ENCODE results near the gene FZD4. TPM values are rescaled to one million over a fixed set of nuclear protein-coding genes. Genes with fewer than 3 reads are reported as not detected.
"Not testable (repeated sequence)": the region's sequence is repeated elsewhere in the genome, so short reads cannot be mapped to it uniquely, and the experiment has no call there.

Gene FZD4
- total RNA-seq, 2 experiments from 2014 or later, result not detected

DNA sequence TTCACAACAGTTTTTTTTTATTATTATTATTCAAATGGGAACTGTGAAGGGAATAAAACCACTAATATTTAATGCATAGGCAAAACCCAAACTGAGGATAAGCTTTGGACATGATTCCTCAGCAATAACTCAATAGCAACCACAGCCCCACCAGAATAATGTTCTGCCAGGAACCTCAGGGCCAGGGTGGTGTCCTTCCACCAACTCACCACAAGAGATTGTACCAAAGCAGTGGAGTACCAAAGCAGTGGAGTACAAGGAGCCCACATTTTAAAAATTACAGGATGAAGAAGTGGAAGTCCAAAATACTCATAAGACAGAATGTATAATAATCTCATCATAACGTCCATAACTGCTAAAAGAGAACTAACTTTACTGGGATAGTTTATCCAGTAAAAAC, 32.5 kb upstream of the FZD4 start:
- ChIA-PET CTCF (no interaction called here), POLR2A (interaction anchor here (0.6 kb wide), 1 partner anchor 328 kb away, joined by 5 read pairs; no protein-coding TSS in a partner anchor)
- DNase-seq, result no peak
- Mint-ChIP-seq H3K36me3 (ENCODE audit: low read depth) (no peaks in the 10 kb centered on the region), H3K27me3 (ENCODE audit: low read depth) (peaks cover 15% of the 10 kb centered on the region), H3K27ac (no peak overlapping the region), H3K4me3 (no peak overlapping the region), H3K4me1 (ENCODE audit: low read depth) (no peaks in the 10 kb centered on the region), H3K9me3 (ENCODE audit: insufficient read depth) (no peaks in the 10 kb centered on the region)
- no peak for ATAC-seq

DNA sequence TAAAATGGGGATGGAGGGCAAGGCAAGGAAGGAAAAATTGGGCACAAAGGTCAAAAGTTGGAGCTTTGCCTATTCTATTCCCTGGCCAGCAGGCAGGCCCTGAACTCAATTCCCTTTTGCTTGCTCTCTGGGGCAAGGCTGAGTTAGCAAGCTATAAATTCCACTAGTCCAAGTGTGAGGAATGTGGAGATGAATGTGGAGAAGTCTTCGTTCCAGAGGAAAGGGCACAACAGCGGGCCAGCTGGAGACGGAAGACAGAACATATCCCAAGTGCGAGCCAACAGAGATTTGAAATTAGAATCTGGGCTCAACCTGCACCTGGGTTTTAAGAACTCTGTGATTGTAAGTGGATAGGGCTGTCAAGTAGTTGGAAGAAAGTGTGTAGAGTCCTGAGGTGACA, 29.5 kb upstream of the FZD4 start:
- H3K27ac Mint-ChIP-seq, result no peak overlapping the region
- H3K4me3 Mint-ChIP-seq, result no peak overlapping the region
- H3K4me1 Mint-ChIP-seq (ENCODE audit: low read depth), result no peaks in the 10 kb centered on the region
- ATAC-seq (no peak), DNase-seq (no peak)
- CTCF ChIA-PET, result interaction anchor here (1.1 kb wide), 1 partner anchor 305 kb away, joined by 3 read pairs; no protein-coding TSS in a partner anchor
- H3K36me3 Mint-ChIP-seq (ENCODE audit: low read depth), result no peaks in the 10 kb centered on the region
- no peaks in the 10 kb centered on the region for H3K9me3 Mint-ChIP-seq (ENCODE audit: insufficient read depth)
- POLR2A ChIA-PET, result interaction anchor here (0.6 kb wide), 1 partner anchor 836 kb away, joined by 3 read pairs; no protein-coding TSS in a partner anchor
- peaks cover 14% of the 10 kb centered on the region for H3K27me3 Mint-ChIP-seq (ENCODE audit: low read depth)

DNA sequence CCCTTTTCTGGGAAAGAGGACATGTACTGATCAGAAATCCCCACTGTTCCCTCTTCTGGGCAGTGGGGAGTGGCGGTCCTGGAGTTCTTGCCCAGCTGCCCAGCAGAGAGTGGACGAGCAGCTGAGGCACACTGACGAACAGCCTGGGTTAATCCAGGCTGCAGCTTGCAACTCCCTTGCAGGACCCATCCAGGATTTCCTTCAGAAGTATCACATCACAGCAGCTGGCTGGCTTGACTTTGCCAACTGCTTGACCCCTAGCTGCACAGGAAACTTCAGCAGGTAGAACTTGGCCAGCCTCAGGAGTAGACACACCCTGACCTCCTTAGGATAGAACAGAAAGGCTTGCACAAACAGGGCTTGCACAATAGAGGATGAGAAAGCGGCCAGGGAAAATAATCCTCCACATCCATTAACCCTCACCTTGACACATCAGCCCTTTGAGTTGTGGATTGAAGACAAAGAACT, 27.9 kb upstream of the FZD4 start:
- no peak overlapping the region for H3K4me3 Mint-ChIP-seq
- H3K9me3 Mint-ChIP-seq (ENCODE audit: insufficient read depth), result no peaks in the 10 kb centered on the region
- ATAC-seq (no peak), DNase-seq (no peak)
- H3K27ac Mint-ChIP-seq, result no peak overlapping the region
- ChIA-PET CTCF (interaction anchor here (1.0 kb wide), 1 partner anchor 12 kb away, joined by 5 read pairs; no protein-coding TSS in a partner anchor), POLR2A (no interaction called here)
- peaks cover 6% of the 10 kb centered on the region for H3K27me3 Mint-ChIP-seq (ENCODE audit: low read depth)
- H3K36me3 Mint-ChIP-seq (ENCODE audit: low read depth), result no peaks in the 10 kb centered on the region
- no peaks in the 10 kb centered on the region for H3K4me1 Mint-ChIP-seq (ENCODE audit: low read depth)

GRCh38 chr11:86981777-86982540, 26.8 kb upstream of the FZD4 start:
- ChIA-PET POLR2A (no interaction called here), CTCF (interaction anchor here (1.0 kb wide), 1 partner anchor 13 kb away, joined by 5 read pairs; no protein-coding TSS in a partner anchor)
- peaks cover 6% of the 10 kb centered on the region for H3K27me3 Mint-ChIP-seq (ENCODE audit: low read depth)
- H3K36me3 Mint-ChIP-seq (ENCODE audit: low read depth), result no peaks in the 10 kb centered on the region
- no peaks in the 10 kb centered on the region for H3K4me1 Mint-ChIP-seq (ENCODE audit: low read depth)
- no peak for DNase-seq
- H3K4me3 Mint-ChIP-seq, result no peak overlapping the region
- no peak overlapping the region for H3K27ac Mint-ChIP-seq
- no peaks in the 10 kb centered on the region for H3K9me3 Mint-ChIP-seq (ENCODE audit: insufficient read depth)
- ATAC-seq, result no peak

GRCh38 chr11:86980086-86980796, 25.0 kb upstream of the FZD4 start:
- ChIA-PET POLR2A (no interaction called here), CTCF (no interaction called here)
- ATAC-seq, result no peak
- no peak overlapping the region for H3K27ac Mint-ChIP-seq
- DNase-seq, result no peak
- H3K27me3 Mint-ChIP-seq (ENCODE audit: low read depth), result peaks cover 6% of the 10 kb centered on the region
- no peak overlapping the region for H3K4me3 Mint-ChIP-seq
- H3K36me3 Mint-ChIP-seq (ENCODE audit: low read depth), result no peaks in the 10 kb centered on the region
- H3K4me1 Mint-ChIP-seq (ENCODE audit: low read depth), result no peaks in the 10 kb centered on the region
- H3K9me3 Mint-ChIP-seq (ENCODE audit: insufficient read depth), result no peaks in the 10 kb centered on the region

GRCh38 chr11:86978756-86979608, 23.8 kb upstream of the FZD4 start:
- H3K36me3 Mint-ChIP-seq (ENCODE audit: low read depth), result no peaks in the 10 kb centered on the region
- DNase-seq (peak; percentile 28), ATAC-seq (peak; percentile 63)
- H3K4me3 Mint-ChIP-seq, result no peak overlapping the region
- H3K9me3 Mint-ChIP-seq (ENCODE audit: insufficient read depth), result no peaks in the 10 kb centered on the region
- H3K4me1 Mint-ChIP-seq (ENCODE audit: low read depth), result no peaks in the 10 kb centered on the region
- no peak overlapping the region for H3K27ac Mint-ChIP-seq
- ChIA-PET CTCF (no interaction called here), POLR2A (no interaction called here)
- H3K27me3 Mint-ChIP-seq (ENCODE audit: low read depth), result peaks cover 5% of the 10 kb centered on the region

GRCh38 chr11:86978247-86978646, 23.1 kb upstream of the FZD4 start:
- H3K4me1 Mint-ChIP-seq (ENCODE audit: low read depth), result no peaks in the 10 kb centered on the region
- ChIA-PET CTCF (no interaction called here), POLR2A (no interaction called here)
- H3K36me3 Mint-ChIP-seq (ENCODE audit: low read depth), result no peaks in the 10 kb centered on the region
- no peak overlapping the region for H3K27ac Mint-ChIP-seq
- ATAC-seq (no peak), DNase-seq (no peak)
- peaks cover 5% of the 10 kb centered on the region for H3K27me3 Mint-ChIP-seq (ENCODE audit: low read depth)
- H3K4me3 Mint-ChIP-seq, result no peak overlapping the region
- H3K9me3 Mint-ChIP-seq (ENCODE audit: insufficient read depth), result no peaks in the 10 kb centered on the region

- Mint-ChIP-seq H3K4me1 (ENCODE audit: low read depth) (no peaks in the 10 kb centered on the region), H3K27ac (no peak overlapping the region), H3K27me3 (ENCODE audit: low read depth) (peaks cover 5% of the 10 kb centered on the region), H3K9me3 (ENCODE audit: insufficient read depth) (no peaks in the 10 kb centered on the region), H3K36me3 (ENCODE audit: low read depth) (peaks cover 3% of the 10 kb centered on the region), H3K4me3 (no peak overlapping the region)
- ChIA-PET CTCF (interaction anchor here (1.1 kb wide), 1 partner anchor 287 kb away, joined by 3 read pairs; no protein-coding TSS in a partner anchor), POLR2A (no interaction called here)
- ATAC-seq, result no peak
- no peak for DNase-seq
These were observed 22.4 kb upstream of the FZD4 start for GRCh38 chr11:86977441-86978050.

- POLR2A ChIA-PET, result no interaction called here
- ATAC-seq, result no peak
These were observed 17.5 kb upstream of the FZD4 start for GRCh38 chr11:86972734-86973133.

GRCh38 chr11:86969258-86969657, 14.1 kb upstream of the FZD4 start:
- H3K27me3 Mint-ChIP-seq (ENCODE audit: low read depth), result peaks cover 16% of the 10 kb centered on the region

More at GRCh38 chr11:86972734-86973133, 17.5 kb upstream of the FZD4 start:
- no peak for DNase-seq
- H3K4me1 Mint-ChIP-seq (ENCODE audit: low read depth), result no peaks in the 10 kb centered on the region
- no peak overlapping the region for H3K27ac Mint-ChIP-seq
- no peaks in the 10 kb centered on the region for H3K9me3 Mint-ChIP-seq (ENCODE audit: insufficient read depth)
- peaks cover 3% of the 10 kb centered on the region for H3K36me3 Mint-ChIP-seq (ENCODE audit: low read depth)
- CTCF ChIA-PET, result no interaction called here
- H3K4me3 Mint-ChIP-seq, result no peak overlapping the region
- peaks cover 7% of the 10 kb centered on the region for H3K27me3 Mint-ChIP-seq (ENCODE audit: low read depth)

GRCh38 chr11:86967601-86968000, 12.4 kb upstream of the FZD4 start:
- H3K27ac Mint-ChIP-seq; H3K4me3 Mint-ChIP-seq; DNase-seq; ATAC-seq; H3K9me3 Mint-ChIP-seq (ENCODE audit: insufficient read depth); POLR2A ChIA-PET; H3K4me1 Mint-ChIP-seq (ENCODE audit: low read depth); H3K36me3 Mint-ChIP-seq (ENCODE audit: low read depth); CTCF ChIA-PET: not testable (repeated sequence)
- peaks cover 29% of the 10 kb centered on the region for H3K27me3 Mint-ChIP-seq (ENCODE audit: low read depth)

More at GRCh38 chr11:86969258-86969657, 14.1 kb upstream of the FZD4 start:
- CTCF ChIA-PET, result no interaction called here
- ATAC-seq (no peak), DNase-seq (no peak)
- POLR2A ChIA-PET, result no interaction called here
- Mint-ChIP-seq H3K4me3 (no peak overlapping the region), H3K9me3 (ENCODE audit: insufficient read depth) (no peaks in the 10 kb centered on the region), H3K36me3 (ENCODE audit: low read depth) (peaks cover 3% of the 10 kb centered on the region), H3K27ac (no peak overlapping the region), H3K4me1 (ENCODE audit: low read depth) (no peaks in the 10 kb centered on the region)
